ENCODE measurements around the gene SEL1L2.

The SEL1L2 gene

DNA sequence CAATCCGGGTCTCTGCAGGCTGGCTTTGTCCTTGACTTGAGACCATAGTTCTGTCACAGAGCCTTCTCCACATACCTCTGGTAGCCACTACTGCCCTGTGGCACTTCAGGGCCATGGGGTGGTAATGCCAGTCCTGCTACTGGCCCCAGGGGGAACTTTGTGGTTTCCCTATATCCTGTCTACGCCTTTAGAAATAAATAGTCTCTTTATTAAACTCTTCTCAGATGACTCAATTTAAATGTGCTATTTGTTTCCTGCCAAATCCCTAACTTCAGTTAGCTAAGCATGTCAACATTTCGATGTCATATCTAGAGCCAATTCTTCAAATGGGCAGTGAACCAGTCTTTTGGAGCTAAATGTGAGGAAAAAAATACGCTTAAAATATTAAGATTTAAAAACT is 60.1 kb downstream of the SEL1L2 start:
- H3K36me3 ChIP-seq: no peaks in the 10 kb centered on the region
- peak overlapping the region; percentile 61 to 65 for H3K27ac ChIP-seq
- H3K4me1 ChIP-seq: peaks cover 0 to 32% (median 7%) of the 10 kb centered on the region in 4 donors
- no peaks in the 10 kb centered on the region for H3K9me3 ChIP-seq
- no peak for DNase-seq
- no peaks in the 10 kb centered on the region for H3K27me3 ChIP-seq
- intact Hi-C loops (cut with DNase I; ENCODE audit: low total_unique reads): loop anchor here (5.0 to 10.0 kb wide), 2 partner anchors 65 to 292 kb away; no protein-coding TSS in a partner anchor
- TF ChIP-seq, protein P1, sequence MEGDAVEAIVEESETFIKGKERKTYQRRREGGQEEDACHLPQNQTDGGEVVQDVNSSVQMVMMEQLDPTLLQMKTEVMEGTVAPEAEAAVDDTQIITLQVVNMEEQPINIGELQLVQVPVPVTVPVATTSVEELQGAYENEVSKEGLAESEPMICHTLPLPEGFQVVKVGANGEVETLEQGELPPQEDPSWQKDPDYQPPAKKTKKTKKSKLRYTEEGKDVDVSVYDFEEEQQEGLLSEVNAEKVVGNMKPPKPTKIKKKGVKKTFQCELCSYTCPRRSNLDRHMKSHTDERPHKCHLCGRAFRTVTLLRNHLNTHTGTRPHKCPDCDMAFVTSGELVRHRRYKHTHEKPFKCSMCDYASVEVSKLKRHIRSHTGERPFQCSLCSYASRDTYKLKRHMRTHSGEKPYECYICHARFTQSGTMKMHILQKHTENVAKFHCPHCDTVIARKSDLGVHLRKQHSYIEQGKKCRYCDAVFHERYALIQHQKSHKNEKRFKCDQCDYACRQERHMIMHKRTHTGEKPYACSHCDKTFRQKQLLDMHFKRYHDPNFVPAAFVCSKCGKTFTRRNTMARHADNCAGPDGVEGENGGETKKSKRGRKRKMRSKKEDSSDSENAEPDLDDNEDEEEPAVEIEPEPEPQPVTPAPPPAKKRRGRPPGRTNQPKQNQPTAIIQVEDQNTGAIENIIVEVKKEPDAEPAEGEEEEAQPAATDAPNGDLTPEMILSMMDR (IDR thresholded peaks at IDR 0.05): no peak
- no peak overlapping the region for H3K4me3 ChIP-seq

DNA sequence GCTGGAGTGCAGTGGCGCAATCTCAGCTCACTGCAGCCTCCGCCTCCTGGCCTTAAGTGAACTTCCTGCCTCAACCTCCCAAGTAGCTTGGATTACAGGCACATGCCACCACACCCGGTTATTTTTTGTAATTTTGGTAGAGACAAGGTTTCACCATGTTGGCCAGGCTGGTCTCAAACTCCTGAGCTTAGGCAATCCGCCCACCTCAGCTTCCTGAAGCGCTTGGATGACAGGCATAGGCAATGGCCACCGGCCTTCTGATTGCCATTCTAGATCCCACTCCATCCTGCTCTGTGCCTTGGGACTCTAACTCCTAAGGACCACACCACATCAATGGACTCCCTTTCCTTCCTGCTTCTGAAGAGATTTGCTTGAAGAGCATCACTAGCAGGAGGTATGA is 60.6 kb downstream of the SEL1L2 start:
- no peak for DNase-seq
- Histone ChIP-seq H3K27ac (peak overlapping the region; percentile 61 to 65), H3K4me1 (peaks cover 0 to 28% (median 3%) of the 10 kb centered on the region in 4 donors), H3K27me3 (no peaks in the 10 kb centered on the region), H3K4me3 (no peak overlapping the region), H3K9me3 (no peaks in the 10 kb centered on the region), H3K36me3 (no peaks in the 10 kb centered on the region)
- intact Hi-C loops (cut with DNase I; ENCODE audit: low total_unique reads): loop anchor here (5.0 to 10.0 kb wide), 2 partner anchors 65 to 292 kb away; no protein-coding TSS in a partner anchor
- TF ChIP-seq, protein P1 (IDR thresholded peaks at IDR 0.05): no peak

DNA sequence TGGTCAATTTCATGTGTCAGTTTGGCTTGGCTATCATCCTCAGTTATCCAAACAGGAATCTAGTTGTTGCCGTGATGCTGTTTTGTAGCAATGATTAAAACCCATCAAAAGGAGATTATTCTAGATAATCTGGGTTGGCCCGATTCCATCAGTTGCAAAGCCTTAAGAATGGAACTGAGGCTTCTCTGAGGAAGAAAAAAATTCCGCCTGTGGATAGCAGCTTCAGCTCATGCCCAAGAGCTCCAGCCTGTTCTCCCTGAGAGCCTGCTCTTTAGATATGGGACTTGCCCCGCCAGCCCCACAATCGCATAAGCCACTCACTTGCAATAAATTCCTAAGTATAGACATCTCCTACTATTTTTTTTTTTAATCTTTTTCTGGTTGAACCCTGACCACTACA is 61.5 kb downstream of the SEL1L2 start:
- Histone ChIP-seq H3K9me3 (no peaks in the 10 kb centered on the region), H3K4me3 (no peak overlapping the region), H3K36me3 (no peaks in the 10 kb centered on the region), H3K27ac (no peak overlapping the region), H3K4me1 (peaks cover 0 to 23% (median 0%) of the 10 kb centered on the region in 4 donors), H3K27me3 (no peaks in the 10 kb centered on the region)
- DNase-seq: no peak
- intact Hi-C loops (cut with DNase I; ENCODE audit: low total_unique reads): no loop called here
- TF ChIP-seq, protein P1 (IDR thresholded peaks at IDR 0.05): no peak

DNA sequence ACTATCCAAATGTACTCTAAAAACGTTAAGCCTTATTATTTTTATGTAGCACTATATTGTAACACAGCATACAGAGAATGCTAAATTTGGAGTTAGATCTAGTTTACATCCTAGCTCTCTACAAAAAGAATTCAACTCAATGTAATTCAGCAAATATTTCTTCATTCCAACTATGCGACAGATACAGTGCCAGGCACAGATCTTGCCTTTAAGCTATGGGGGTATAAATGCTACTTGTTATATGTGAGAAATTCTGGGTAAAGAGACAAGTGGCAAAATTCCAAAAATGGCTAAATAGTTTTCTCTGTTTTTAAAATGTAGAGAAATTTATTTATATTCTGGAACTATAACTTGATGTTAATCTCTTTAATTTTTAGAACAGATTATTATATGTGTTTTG is 63.2 kb downstream of the SEL1L2 start:
- intact Hi-C loops (cut with DNase I; ENCODE audit: low total_unique reads): no loop called here
- peaks cover 0 to 26% (median 0%) of the 10 kb centered on the region in 4 donors for H3K4me1 ChIP-seq
- H3K27ac ChIP-seq: no peak overlapping the region
- H3K36me3 ChIP-seq: no peaks in the 10 kb centered on the region
- H3K27me3 ChIP-seq: no peaks in the 10 kb centered on the region
- no peak overlapping the region for H3K4me3 ChIP-seq
- DNase-seq: no peak
- TF ChIP-seq, protein P1 (IDR thresholded peaks at IDR 0.05): no peak
- H3K9me3 ChIP-seq: no peaks in the 10 kb centered on the region

DNA sequence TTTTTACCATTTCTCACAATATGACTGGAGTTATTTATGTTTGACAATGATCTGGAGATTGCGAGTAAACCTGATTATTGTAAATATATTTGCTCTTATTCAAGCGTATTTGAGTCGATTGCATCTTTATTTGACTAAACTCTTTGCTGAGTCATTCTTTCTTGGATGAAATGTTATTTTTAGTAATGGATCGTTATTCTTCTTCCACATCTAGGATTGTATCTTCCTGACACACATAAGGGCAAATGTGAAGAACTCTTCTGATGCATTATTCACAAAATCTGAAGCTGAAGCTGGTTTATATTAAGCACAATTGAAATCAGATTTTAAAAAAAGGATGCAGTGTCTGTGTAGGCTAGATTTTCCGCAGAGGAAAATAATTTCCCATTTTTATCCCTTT is 68.2 kb downstream of the SEL1L2 start:
- intact Hi-C loops (cut with DNase I; ENCODE audit: low total_unique reads): no loop called here
- Histone ChIP-seq H3K4me1 (peaks cover 0 to 18% (median 0%) of the 10 kb centered on the region in 4 donors), H3K9me3 (no peaks in the 10 kb centered on the region), H3K27ac (no peak overlapping the region), H3K36me3 (no peaks in the 10 kb centered on the region), H3K27me3 (no peaks in the 10 kb centered on the region), H3K4me3 (no peak overlapping the region)
- TF ChIP-seq, protein P1 (IDR thresholded peaks at IDR 0.05): no peak
- DNase-seq: no peak

DNA sequence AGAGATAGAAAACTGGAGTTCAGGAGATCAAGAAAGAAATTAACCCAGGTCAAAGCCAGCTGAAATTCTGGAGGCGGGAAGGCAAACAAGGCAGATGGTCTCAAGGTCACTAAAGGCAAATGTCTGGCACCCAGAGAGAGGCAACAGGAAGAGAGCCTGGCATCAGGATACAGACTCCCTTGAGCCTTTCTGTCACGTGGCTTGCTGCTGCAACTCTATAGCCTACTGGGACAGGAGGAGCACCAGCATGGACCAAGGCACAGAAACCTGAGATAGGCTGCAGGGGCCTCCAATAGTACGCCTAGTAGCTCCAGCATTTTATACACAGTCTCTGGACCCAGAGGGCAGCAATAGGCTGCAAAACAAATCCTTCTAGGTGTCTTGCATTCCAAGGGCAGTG is 75.1 kb downstream of the SEL1L2 start:
- Histone ChIP-seq H3K9me3 (no peaks in the 10 kb centered on the region), H3K36me3 (no peaks in the 10 kb centered on the region), H3K4me3 (no peak overlapping the region), H3K4me1 (peaks cover 0 to 22% (median 3%) of the 10 kb centered on the region in 4 donors), H3K27ac (peak overlapping the region; percentile 1 to 46), H3K27me3 (no peaks in the 10 kb centered on the region)
- TF ChIP-seq, protein P1 (IDR thresholded peaks at IDR 0.05): no peak
- DNase-seq: no peak
- intact Hi-C loops (cut with DNase I; ENCODE audit: low total_unique reads): no loop called here
